A673 (cell line): Measurements from ENCODE around the gene CRIP1.

Experiments
- CTCF ChIP-seq: fragments of 300-800, 200-600 bp; sonication (generic); conservative IDR thresholded peaks from 2 replicates; pipeline ENCODE4 v1.5.1; 2017; ENCODE audit warnings: low read depth, mild to moderate bottlenecking, antibody characterized with exemption, low read length, moderate library complexity, mixed read lengths
- EZH2 ChIP-seq: fragments of 200-600 bp; sonication (generic); IDR thresholded peaks from 2 replicates; pipeline ENCODE4 v1.6.1; 2017; ENCODE audit warnings: borderline replicate concordance, low read depth, mild to moderate bottlenecking, mixed read lengths, antibody characterized with exemption, low read length; ENCODE audit not compliant: poor library complexity, severe bottlenecking

GRCh38 chr14:105440554-105440900 is 46.2 kb upstream of the CRIP1 start:
- no peak for TF ChIP-seq CTCF
- TF ChIP-seq EZH2, result no peak
